ENCODE measurements around the gene GFOD1.

GFOD1 gene

DNA sequence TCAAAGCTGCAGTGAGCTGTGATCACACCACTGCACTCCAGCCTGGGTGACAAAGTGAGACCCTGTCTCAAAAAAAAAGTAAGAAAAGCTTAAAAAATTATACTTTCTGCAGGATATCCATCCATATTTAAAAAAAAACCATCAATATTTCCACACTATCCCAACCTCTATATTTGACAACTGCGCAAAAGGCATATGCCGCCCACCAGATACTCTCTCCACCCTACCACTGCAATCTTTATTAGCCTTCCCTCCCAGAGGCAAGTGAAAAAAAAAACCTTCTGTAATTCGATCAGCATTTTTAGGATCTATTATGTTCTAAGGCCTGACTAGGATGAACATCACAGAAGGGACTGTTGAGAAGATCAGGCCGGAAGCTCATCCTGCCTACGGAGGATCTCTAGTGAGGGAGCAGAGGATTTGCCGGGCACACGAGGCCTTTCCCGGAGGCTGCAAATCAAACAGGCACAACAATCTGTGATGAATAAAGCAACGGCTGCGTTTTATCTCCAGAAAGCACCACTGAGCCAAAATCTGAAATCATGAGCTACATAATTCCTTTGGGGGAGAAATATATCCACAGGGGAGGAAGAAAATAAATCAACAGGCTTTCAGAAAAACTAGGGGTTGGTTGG lies 65.9 kb downstream of the GFOD1 start:
- no peak for DNase-seq

DNA sequence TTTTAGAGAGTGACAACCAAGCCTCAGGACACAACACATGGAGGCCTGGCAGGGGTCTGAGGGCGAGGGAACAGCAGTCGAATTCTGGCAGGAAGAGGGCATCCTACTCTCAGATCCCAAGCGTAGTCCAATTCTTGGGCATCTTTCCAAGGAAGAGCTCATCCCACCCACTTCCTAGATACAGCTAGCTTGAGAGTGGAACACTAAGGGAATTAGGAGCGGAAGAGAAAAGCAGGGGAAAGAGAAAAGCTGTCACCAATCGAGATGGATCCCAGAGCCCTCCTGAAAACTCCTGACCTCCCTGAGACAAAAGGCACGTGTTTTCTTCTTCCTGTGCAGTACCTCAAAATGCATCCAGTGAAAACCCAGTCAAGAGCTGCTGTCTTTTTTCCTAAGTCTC lies 67.1 kb downstream of the GFOD1 start:
- no peak for DNase-seq

DNA sequence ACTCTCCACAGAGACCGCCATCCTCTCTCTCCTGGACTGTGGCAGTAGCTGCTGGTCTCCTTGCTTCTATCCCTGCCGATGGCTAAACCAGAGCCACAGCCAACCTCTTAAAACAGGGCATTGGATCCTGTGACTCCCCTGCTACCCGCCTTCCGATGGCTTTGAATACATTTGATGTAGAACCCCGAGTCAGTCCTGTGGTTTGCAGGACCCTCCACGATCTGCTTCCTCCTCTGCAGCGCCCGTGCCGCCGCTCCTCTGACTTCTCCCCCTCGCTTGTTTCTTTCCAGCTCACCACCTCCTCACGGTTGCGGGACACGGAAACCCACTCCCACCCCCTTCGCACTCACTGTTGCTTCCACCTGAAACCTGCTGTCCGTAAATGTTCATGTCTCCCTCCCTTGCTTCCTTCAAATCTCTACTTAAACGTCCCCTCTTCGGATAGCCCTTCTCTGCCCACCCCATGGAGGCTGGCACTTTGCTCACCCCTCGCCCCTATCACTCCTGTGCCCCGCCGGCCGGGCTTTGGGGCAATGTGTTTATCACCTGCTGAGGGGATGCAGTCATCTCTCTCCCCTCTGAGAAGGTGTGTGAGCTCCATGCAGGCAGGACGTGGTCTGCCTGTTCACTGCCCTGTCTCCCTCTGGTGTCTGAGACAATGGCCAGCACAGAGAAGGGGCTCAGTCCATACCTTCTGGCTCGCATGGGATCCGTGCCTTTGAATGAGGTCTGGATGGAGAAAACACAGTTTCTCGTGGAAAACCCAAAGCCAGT lies 67.8 kb downstream of the GFOD1 start:
- DNase-seq = no peak

DNA sequence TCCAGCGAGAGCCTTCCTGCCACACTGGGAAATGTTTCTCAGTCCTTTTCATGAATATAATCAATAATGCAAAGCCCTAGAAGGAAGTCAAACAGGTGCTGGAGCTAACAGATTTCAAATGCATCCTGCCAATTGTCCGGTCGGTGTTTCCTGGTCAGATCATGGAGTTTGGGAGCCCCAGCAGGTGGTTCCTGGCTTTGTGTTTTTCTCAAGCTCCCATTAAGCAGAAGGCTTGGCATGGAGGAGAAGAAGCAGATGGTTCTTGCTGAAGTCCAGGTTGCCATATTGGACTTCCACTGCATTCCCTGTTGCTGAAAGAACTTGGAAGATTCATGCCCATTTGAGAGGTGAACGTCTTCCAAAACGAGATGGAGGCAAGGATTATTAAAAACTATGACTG lies 68.6 kb downstream of the GFOD1 start:
- DNase-seq = no peak

DNA sequence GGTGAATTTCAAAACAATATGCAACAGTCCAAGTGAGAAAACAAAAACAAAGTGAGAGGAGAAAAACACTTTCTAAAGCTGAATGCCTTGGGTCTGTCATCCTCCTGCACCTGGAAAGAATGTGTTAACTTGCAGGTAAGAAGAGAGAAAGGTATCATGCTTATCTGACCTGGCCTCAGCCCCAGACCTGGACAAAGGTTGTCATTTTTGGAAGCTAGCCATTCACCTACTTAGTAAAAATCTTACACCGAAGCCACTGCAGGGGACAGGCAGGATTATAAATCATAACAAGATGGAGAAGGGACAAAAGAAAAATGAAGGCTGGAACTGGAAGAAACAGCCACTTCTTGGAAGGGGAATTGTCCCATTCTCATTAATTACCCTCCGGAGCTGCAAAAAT lies 69.4 kb downstream of the GFOD1 start:
- DNase-seq = no peak

DNA sequence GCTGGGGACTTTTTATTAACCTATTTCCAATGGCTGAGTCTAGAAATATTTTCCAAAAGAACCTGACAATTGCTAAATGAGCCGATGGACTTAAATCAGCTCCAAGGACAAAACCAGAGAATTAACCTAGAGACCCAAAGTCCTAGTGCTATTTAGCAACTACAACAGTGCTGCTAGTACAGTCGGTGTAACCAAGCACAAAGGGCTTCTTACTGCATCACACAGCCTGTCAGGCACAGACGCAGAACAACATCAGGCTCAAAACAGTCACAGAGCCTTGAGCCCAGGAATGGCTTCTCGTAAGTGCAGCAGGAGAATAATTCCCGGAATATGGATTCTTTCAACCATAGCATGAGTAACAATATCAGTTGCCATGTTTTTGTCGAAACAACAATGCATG lies 70.0 kb downstream of the GFOD1 start:
- DNase-seq = no peak

DNA sequence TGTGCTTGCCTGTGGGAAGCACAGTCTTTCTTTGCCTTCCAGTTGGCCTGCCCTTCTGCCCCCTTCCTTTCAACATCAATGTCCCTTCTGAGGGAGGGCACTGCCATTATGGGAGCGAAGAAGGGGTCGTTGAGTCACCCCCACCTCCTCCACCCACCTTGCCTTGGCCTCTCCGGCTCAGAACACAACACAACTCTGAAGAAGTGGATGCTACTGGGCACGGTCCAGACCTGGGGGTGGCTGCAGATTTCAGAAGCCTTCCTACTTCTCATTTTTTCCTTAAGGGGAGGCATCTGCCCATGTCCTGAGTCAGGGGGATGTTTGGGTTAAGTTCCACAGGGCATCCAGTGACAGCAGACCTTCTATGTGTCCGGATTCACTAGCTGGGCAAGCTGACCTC lies 72.1 kb downstream of the GFOD1 start:
- no peak for DNase-seq

DNA sequence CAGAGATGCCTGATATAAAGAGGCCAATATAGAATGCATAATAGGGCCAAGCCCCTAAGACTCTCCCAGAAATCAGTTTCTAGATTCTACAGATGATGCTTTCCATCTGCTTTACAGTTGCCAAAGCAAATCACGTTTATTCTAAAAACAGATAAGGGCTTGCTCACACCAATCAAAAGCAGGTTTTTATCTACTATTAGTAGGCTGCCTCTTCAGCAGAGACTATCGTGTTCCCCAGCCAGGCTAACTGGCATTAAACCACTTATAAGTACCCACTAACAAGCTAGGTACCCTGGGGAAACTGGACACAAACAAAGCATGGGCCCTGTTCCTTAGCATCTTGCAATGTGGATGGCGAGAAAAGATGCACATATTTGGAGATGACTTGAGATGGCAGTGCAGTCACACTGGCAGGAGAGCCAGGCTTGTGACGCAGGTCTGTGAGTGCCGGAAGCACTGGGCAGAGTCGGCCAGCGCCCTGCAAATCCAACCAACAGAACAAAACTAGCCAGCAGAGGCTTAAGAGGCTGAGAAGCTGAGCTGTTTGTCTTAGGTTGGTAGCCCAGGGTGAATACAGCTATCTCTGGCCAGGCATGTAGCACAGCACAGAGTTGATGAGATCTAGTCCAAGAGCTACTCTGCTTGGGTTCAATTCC lies 73.4 kb downstream of the GFOD1 start:
- no peak for DNase-seq

DNA sequence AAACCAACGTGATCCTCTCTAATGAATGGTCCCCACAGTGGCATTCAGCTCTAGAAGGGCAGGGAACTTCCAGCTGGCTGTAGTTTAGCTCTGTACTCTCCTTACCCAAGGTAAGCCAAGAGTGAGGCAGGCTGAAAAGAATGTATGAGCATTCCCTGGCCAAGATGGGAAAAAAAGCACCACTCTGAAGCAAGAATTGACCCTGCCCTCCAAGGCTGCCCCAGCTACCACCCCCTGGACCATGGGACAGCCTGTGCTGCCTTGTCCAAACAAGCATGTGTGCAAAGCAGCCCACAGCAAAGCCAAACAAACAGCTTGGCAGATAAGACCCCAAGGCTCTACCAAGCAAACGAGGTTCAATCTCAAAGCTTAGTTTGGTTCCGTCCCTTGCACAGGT lies 73.9 kb downstream of the GFOD1 start:
- no peak for DNase-seq

DNA sequence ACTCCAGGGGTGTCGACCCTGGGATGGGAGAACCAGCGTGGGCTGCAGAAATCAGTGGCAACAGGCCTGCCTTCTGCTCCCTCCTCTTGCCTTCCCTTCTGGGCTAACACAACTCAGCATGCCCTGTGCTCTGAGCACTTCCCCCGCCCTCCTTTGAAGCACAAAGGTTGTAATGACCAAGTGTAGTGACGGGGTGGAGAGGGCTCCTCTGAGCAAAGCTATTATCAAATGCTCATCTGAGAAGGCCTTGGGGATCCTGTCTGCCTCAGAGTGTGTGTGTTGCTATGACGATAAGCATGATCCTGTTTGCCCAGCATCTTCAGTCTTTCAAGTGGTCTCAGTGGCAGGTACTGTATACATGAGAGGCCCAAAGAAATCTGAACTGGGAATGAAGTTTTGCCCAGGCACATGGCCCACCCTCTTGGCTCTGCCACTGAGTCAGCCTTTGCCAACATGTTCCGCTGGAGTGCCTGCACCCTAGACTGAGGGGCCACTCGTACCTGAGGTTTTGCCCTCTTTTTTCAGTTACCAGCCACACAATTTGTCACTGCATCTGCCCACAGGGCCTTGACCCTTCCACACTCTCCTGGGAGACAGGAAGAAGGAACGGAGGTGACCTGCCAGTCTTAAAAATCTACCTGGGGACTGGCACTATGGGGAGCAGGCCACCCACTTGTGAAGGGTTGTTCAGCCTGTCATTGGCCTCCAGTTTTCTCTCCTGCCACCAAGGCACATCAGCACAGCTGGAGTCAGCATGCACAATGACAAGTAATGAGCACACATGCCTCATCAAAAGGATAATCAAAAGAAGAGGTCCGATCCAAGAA lies 74.5 kb downstream of the GFOD1 start:
- no peak for DNase-seq

DNA sequence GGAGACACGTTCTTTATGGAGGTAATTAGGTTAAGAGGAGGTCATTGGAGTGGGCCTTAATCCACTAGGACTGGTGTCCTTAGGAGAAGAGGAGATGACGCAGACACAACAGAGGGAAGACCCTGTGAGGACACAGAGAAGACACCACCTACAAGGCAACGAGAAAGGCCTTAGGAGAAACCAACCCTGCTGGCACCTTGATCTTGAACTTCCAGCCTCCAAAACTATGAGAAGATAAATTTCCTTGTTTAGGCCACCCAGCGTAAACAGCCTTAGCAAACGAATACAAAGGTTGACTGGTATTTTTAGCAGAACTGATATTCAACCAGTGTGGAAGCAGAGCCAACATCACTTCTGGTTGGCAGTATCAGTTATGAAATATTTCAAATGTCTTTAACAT lies 75.2 kb downstream of the GFOD1 start:
- DNase-seq = no peak

DNA sequence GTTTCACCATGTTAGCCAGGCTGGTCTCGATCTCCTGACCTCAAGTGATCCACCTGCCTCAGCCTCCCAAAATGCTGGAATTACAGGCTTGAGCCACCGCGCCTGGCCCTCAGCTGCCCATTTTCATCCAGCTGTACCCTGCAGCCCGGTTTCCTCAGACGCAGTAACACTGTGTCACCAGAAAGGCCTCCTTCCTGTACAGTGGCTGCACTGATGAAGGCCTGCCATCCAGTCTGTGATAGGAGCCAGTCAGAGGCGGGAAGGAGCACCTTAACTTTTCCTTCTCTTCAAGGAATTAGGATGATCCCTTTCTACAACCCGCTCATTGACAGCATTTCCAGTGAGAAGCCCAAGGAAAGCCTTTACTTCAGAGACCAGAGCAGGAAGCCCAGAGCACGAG lies 75.9 kb downstream of the GFOD1 start:
- no peak for DNase-seq

DNA sequence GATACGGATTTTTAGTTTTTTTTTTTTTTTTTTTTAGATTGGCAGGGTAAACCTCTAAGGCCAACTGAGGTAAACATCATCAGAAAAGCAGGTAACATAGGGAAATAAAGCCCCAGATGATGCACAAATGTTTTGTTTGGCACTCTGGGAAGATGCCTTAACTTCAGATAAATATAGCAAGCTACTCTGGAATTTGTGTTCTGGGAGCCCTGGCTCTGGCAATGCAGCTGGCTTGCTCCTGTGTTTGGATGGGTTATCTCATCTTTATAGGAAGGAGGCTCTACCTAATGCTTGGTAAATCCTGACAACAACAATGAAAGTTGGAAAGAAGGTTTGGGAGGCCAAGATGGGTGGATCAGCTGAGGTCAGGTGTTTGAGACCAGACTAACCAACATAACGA lies 77.4 kb downstream of the GFOD1 start:
- DNase-seq = no peak

DNA sequence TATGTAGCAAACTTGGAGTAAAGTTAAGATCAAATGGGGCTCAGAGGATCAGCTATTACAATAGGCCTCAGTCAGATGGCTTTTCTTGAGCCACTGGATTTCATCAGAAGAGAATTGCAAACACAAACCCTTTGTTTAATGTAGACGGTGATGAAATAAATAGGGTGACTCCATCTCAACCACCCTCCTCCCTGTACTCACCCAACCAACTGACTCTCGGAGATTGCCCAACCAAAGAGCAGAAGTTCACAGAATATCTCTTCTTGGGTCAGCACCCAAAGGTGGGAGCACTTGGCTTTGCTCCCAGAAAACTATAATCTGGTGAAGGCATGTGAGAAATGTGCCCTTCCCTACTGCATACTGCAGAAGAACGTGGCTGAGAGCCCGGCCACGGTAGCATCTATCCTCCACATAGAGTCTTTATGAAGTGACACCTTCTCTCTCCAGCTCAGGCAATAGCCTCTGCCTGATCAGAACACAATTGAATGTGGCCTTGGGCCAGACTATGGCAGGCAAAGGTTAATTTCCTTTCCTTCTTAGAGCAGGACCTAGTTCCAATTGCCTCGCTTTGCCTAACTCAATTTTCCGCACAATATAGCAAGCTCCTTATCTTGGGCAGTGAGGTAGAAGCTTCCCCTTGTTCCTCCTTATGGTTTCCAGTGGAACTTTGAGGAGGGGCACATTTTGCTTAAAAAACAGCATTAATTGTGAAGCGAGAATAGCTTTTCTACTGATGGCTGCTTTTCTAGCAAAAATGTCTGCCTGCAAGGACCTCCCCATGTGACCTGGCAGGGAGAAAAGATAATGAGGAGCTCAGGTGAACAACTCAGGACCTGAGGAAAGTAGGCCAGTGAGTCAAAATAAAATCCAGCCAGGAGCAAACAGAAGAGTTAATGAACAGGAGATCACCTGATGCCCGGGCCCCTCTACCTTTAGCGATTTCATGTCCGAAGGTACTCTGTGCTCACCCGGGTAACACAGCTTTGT lies 79.4 kb downstream of the GFOD1 start:
- no peak for DNase-seq

DNA sequence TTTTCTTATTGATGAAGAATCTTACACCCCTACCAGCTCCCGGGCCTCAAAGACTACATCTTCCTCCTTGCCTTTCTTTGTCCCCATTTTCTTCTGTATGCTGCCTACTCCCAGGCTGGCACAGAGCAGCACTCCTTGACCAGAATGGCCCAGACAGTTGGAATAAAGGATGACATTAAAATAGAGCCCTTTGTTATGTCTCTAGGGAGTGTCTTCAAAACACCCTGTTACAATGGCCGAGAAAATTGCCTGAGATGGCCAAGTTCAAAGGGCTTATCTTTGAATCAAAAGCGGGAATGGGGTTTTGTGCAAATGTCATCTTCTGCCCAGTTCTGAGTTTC lies 80.1 kb downstream of the GFOD1 start:
- DNase-seq = no peak

DNA sequence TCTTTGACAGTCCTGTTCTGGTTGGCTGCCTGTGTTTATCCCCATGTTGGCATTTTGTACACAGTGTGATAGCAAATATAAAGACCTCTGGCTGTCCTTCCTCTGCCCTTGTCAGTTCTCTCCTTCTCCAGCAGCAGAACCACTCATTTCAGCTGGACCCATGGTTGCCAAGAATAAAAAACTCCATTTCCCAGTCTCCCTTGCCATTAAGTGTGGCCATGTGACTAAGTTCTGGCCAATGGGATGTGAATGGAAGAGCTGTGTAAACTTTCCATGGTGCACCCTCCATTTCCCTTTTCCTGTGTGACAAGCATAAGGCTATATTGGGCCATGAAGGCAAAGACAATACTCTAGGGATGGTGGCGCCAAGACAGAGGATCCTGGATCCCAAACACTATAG lies 80.6 kb downstream of the GFOD1 start:
- no peak for DNase-seq

DNA sequence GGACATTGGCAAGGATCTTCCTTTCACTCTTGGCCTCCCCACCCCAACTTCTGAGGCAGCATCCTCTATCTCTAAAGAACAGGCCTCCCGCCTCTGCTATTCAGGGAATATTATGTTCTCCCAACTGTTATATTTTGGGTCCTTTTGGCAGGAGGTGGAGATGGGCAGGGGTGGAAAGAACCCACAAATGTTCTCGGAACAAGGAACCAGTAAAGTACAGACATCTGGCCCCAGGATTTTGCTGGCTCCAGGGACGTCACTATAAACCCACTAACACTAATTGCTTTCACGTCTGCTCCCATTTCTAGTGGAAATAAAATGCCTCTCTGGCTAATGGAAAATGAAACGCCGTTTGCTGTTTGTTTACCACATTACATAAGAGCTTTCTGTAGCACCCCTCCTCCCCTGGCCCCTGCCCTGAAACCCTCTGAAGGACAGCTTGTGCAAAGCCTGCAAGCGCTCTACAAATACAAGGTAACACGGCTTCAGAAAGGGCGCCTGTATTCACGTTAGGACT lies 81.4 kb downstream of the GFOD1 start:
- no peak for DNase-seq

DNA sequence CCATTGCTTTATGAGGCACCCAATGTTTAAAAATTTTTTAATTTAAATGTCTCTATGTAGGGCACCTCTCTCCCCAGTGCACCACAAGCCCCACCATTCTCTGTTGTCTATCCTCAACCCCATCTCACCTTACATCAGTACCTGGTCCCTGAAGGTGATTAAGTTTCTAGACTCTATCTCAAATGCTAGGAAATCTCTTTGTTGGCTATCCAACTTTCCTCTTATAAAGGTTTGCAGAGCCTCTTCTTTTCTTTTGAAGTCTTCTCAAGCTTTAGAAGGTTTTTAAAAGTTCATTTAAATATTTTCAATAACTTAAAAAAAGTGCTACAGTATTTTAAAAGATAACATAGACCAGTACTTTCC lies 82.5 kb downstream of the GFOD1 start:
- DNase-seq = no peak

DNA sequence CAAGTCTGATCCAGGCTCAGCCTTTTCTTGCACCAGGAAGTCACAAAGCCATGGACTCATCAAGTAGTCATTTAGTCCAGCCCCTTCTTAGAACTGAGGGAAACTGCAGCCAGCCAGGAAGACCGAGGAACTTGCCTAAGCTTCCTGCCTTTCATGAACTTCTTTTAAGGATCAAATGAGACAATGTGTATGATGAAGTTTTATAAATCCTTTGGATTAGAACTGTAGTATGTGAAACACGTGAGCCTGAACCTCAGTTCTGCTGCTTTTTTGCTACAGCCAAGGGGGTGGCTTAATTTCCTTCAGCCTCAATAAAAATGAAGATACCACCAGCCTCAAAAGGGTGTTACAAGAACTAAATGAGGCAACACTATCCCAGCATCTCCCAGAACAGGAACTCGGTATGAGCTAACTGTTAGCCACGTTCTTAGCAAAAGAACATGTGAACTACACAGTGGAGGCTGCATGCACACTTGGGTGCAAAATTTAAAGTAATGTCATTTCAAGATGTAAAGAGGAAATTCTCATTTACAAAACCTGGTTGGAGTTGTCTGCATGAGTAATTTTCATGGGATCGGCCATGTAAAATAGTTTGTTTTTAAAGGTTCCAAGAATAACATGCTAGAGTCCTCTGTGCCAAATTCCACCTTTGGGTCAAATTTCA lies 83.0 kb downstream of the GFOD1 start:
- no peak for DNase-seq

DNA sequence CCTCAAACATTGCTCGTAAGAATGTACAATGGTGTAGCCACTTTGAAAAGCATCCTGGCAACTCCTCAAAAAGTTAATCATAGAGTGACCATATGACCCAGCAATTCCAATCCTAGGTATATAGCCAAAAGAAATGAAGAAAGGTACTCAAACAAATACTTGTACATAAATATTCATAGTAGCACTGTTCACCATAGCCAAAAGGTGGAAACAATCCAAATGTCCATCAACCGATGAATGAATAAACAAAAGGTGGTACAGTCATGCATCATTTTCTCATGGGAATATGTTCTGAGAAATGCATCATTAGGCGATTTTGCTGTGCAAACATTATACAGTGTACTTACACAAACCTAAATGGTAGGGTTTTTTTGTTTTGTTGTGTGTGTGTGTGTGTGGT lies 84.7 kb downstream of the GFOD1 start:
- no peak for DNase-seq

DNA sequence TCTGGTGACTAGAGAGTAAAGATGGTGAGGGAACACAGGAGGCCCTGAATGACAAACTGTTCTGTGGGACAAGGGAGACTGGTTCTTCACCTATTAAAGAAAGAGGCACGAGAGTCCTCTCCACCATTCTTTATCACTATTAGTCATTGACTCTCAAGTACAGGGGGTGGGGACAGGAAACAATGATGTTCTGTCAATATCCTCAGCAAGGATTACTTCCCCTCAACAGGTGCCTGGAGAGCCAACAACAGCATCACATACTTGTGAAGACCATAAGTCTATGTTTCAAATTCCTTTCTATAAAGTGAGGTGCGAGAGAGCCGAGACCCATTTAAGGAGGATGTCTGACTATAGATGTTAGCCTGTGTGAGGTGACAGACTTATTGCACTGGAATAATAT lies 86.6 kb downstream of the GFOD1 start:
- no peak for DNase-seq
